CD4-positive, alpha-beta T cell treated with Interleukin-1 beta for 1 hour (primary cell): ENCODE measurements around the gene NIBAN1.
A peak's percentile ranks its signal among the peaks of the same experiment; 100 is the strongest.
"Not testable (repeated sequence)": the region's sequence is repeated elsewhere in the genome, so short reads cannot be mapped to it uniquely, and the experiment has no call there.

Experiments used
- DNase-seq, 2 donors: peaks; one replicate each; pipeline ENCODE4 v3.0.0-alpha.2; 2020 to 2022

NIBAN1 gene

DNA sequence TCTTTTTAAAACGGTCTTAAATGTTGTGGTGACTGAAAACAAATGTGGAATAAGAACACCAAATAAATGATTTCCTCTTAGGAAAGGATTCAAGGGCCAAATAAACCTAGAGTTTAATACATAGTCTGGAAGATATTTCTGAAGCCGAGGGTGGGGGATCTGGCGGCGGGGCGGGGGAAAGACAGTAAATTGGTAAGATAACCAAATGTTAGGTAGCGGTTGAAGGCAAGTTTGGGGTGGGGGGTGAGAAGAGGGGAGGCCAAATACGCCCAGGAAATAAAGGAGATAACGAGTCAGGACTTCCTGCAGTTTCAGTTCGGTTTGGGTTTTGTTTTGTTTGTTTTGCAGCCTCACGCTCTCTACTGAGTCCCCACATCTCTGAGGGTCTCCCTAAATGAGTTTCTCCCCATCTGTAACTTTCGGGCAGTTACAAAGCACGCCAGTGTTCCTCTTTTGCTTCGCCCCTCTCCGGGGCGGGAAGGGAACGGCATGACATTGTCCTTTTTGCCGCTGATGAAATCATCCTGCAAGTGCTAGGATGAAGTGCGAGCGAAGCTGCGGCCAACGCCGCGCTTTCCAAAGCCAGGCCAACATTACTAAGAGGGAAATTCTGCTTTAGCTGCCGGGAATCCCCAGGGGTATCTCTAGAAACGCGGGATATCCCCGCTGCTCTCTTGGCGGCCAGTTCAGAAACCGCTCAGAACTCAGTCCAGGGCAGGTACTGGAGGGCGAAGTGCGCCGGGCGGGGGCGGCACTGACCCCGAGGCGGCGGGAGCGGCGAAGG, 844 bp downstream of the NIBAN1 start:
- DNase-seq = peak; percentile 67 to 73

DNA sequence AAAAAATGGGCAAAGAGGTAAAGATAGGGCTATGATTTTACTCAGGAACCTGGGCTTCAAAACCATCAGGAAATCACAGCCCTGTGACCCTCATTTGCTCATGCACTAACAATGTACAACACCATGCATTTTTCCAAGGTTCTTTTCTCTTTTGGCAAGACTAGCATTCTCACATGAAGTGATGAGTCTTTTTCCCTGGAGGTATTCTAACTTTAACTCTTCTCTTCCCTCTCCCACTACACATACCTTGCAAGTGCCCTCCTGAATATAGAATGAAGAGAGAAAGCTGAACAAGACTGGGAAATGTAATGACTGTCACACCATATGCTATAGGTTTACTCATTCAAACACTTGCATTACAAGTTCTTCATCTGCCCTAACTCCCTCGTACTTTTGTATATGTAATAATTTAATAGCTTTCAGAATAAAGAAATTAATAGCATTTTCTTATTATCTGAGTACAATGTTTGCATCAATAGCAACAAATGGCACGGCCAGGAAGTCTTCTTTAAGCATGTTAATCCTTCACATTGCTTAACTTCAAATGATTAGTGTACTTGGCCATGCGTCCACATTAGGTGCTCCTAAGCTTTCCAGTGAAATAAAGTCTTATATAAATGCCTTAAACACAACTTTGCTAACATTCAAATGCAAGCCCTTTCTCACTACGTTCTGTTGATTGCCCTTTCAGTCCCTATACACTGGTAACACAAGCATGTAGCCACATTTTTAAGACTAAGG, 1.8 kb downstream of the NIBAN1 start:
- no peak for DNase-seq

DNA sequence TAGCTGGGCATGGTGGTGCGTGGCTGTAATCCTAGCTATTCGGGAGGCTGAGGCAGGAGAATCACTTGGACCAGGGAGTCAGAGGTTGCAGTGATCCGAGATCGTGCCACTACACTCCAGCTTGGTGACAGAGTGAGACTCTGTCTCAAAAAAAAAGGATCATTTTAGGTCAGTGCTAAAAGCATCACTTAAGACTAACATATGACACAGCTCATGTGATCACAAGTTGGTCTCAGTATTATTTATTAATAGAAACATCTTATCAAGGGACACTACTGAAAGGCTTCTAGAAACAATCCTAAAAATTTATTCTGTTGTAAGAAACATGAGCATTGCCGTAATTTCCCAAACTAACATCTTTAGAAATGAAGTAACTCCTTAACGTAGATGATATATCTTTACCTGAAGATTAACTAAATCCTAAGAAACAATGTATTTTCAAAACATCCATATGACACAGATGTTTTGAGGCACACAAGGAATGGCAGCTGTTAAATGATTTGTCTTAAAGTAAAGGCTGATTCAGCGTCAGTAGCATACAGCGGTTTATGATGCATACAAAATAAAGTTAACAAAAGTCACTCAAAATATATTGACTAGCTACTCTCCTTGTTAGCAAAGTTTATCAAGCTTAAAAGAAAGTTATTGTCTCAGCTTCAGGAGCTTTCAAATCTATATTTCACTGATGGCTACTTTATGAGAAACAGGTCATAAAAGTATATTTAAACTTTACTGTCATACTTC, 2.6 kb downstream of the NIBAN1 start:
- DNase-seq = no peak

DNA sequence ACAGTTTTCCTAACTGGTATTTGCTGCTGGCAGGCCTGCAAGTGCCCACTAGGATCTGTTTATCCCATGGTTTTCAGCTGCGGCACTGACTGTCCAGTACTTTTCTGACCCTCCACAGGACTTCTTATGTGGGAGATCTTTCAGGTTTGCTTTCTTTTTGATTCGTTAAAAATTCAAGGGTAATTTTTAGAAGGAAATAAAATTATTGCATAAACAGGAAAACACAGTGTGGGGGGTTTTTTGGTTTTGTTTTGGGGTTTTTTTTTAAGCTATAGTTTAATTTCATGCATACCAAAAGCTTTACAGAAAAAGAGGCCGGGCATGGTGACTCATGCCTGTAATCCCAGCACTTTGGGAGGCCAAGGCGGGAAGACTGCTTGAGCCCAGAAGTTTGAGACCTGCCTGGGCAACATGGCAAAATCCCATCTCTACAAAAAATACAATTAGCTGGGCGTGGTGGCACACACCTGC, 3.6 kb downstream of the NIBAN1 start:
- peak in 1 of 2 donors; percentile 3 for DNase-seq

DNA sequence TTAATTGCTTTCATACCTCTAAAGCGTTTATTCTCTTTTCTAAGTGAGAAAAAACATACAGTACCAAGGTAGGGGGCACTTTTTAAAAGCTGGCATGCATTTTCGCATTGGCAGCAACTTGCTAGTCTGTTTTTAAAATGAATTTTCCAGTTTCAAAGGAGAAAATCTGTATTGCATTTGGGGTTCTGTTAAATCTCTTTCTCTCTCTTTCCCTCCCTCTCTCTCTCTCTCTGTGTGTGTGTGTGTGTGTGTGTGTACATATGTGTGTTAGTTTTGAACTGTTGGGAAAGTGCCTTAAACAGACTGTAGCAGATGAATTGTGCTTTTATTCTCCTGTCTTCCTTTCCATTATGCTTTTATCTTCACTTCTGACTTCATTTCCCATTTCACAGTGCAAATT, 7.3 kb downstream of the NIBAN1 start:
- DNase-seq = no peak

DNA sequence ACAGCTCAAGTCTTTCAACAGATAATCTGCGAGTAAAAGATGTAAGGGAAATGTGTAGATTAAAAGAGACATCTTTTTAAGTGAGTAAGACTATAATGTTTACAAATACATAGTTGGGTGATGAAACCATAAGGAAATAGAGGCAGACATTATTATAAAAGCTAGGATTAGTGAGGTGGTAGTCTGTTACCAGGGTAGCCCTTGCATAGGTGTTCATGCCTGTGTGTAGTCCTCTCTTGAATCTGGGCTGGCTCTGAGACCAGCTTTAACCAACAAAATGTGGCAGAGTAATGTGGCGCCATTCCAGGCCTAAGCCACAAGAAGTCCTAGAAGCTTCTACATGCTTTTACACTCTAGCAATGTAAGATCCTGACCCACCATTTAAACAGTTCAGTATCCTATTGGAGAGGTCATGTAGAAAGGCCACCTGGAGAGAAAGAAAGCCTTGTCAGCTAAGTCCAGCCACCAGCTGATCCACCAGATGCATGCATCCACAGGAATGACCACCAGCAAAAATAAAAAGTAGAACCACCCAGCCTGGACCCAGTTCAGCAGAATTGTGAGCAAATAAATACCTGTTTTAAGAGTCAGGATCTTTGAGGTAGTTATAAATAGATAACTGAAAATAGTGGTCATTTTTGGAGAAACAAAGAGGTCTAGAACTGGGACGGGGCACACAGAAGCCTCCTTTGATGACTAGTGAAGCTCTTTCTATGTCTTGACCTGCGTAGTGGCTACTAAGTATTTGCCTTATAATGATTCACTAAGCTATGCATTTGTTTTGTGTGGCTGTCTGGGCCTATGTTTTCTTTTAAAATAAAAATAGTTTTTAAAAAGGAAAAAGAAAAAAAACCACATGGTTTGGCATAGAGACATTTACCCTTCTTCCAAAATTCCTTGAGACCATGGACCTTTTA, 8.1 kb downstream of the NIBAN1 start:
- DNase-seq = no peak

DNA sequence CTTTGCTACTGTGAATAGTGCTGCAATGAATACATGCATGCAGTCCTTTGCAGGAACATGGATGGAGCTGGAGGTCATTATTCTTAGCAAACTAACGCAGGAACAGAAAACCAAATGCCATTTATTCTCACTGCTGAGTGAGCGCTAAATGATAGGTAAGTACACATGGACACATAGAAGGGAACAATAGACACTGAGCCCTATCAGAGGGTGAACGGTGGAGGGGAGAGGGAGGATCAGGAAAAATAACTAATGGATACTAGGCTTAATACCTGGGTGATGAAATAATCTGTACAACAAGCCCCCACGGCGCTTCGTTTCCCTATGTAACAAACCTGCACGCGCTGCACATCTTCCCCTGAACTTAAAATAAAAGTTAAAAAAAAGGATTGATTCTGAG, 8.9 kb downstream of the NIBAN1 start:
- DNase-seq = no peak

DNA sequence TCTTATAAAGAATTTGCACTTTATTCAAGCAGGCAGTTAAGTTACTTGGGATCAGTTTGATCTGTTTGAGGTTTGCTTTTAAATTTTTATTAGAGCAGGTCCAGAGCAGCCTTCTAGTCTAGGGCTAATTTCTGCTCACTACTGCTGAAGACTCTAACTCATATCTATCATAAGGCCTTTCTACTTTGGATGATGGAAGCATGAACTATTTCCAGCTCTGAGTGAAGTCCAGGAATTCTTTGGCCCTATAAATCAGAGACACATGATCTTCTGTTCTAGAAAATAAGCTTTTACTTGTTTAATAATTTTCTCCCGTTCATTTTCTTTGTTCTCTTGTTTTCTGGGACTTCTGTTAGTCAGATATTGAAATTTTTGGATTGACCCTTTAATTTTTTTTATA, 14.7 kb downstream of the NIBAN1 start:
- DNase-seq = no peak

DNA sequence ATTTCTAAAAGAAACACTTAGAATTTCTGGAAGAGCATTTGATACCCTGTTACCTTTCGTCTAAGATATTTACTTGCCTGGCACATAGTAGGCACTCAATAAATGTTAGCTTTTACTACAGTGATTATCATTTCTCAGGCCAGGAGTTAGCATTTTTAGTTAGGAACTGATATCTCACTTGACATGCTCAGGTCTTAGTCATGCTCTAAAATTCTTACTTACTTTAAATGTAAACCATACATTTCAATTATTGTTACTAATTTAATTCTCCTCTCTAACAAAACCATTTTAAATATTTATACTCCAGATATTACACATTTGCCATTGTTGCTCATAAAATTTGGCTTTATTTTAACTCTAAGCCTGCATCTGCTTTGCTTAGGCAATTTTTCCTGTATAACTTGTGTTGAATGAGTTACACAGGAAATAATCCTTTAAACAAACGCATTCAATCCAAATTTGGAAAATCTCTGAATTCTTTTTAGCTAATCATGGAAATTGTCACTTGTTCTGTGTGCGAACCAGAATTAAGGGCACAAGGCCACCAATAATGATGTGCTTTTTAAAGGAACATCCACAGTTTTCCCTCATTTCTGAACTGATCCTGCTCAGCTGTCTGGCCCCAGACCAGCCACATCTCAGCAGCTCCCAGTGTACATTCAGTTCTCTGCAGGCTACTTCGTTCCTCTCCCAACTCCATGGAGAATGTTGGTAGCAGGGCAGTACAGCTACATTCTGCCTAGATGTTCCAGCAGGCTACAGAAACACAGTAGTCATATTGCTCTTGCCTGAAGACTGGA, 15.6 kb downstream of the NIBAN1 start:
- no peak for DNase-seq

DNA sequence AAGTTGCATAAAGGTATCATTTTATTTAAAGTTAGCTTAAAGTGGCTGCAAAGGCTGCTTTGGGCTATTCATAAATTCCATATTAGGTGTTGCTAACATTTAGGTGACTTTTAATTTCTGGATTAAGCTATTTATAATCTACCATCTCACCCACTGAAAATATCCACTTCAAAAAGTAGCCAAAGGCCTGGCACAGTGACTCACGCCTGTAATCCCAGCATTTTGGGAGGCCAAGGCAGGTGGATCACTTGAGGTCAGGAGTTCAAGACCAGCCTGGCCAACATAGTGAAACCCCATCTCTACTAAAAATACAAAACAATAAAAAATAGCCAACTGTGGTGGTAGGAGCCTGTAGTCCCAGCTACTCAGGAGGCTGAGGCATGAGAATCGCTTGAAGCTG, 16.4 kb downstream of the NIBAN1 start:
- not testable (repeated sequence) for DNase-seq

DNA sequence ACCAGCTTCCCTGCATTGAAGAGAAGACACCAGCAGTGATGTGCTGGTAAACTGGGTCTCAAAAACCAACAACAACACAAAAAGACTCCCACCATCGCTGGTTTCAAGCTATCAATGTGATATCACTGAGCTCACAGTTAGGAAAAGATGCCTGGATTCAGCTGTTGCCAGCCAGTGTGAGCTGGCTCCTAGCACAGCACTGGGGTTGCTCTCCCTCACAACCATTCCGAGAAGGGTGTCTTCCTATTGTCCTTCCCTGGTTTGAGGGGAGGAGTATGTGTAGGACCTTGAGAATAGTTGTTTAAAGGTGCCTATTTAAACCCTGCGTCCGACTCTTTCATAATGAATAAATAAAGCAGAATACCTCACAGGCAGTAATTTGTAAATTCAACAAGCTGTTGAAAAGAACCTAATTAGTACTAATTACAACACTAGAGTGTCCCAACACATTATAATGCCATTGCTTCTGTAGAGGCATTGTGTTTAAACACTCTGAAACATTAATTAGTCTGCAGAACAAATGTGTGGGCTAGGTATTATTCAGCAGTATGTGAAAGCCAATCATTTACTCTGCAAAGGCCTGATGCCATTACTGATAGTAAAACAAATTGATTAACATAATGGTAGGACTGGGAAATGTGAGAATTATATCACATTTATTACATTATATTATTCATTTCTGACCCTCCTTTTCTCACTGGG, 17.2 kb downstream of the NIBAN1 start:
- DNase-seq = no peak

DNA sequence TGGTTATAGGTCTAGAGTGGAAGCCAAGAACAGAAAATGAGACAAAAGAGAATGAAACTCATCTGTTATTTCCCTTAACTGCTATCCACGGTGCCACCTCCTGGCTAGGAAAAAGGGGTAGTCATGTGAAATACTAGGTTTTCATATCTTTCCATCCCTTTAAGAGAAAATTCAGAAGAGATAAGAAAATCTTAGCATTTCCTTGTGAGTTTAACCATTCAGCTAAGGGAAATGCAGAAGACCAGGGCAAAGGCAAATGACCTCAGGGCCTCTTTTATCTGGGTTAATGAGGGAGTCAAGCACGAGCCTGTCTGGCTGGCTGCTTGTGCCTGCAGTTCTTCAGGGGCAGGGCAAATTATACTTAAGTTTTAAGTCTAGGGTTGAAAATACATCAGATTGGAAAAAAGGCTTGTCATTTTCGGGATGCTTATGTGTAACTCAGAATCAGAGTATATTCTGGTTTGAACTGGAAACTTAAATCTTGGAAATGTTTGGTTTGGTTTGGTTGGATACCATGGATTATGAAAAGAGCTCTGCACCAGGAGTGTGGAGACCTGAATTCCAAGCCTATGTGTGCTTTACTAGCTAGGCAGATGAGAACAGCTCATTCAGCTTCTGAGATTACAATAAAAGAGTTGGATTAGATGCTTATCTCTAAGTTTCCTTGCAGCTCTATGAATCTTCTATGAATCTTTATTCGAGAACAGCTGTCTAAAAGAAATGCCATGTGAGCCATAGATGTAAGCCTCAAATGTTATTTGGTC, 19.9 kb downstream of the NIBAN1 start:
- no peak for DNase-seq

DNA sequence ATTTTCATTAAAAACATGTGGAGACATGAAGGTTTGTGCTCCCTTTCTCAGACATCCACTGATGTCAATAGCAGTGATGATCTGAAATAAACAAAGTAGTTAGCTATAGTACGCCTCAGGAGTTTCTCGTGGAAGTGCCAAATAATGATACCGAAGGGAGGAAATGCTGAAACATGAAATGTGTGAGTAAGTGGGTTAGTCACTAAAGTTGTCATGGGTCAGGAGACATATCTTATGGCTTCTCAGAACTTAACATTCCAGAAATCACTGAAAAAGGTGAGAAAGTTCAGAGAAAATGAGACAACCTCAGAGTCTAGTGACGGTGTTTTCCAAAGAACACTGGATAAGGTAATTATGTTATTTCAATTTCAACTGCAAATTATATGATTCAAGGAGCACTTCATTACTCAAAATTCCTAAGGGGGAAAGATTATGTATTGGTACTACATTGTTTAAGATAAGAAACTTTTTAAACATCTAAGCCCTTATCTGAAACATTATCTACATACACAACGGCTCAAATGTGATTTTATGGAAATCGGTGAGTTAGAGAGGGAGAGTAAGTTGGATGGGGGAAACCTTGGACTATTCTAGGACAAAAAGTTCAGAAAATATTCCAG, 20.6 kb downstream of the NIBAN1 start:
- no peak for DNase-seq

DNA sequence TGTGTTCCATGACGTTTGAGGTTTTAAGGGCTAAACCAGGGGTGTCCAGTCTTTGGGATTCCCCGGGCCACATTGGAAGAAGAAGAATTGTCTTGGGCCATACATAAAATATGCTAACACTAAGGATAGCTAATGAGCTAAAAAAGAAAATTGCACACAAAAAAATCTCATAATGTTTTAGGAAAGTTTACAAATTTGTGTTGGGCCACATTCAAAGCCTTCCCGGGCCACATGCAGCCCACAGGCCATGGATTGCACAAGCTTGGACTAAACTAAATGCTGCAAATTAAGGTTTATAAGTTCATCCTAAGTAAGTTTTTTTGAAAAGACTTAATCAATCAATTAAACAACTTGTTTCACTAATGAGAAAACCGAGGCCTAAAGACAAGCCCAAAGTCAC, 21.9 kb downstream of the NIBAN1 start:
- no peak for DNase-seq

DNA sequence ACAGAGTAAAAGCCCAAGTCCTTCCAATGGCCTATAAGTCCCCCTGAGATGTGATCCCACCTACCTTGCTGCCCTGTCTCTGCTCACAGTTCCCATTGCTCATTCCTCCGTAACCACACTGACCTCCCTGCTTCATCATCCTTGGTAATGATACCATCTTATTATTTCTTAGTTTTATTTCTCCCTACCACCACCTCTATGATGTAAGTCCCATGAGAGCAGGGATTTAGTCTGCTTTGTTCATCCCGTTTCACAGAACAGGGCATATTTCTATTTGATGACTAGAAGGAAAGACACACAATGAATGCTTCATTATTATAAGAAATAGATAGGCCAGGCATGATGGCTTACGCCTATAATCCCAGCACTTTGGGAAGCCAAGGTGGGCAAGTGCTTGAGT, 22.5 kb downstream of the NIBAN1 start:
- DNase-seq = no peak

DNA sequence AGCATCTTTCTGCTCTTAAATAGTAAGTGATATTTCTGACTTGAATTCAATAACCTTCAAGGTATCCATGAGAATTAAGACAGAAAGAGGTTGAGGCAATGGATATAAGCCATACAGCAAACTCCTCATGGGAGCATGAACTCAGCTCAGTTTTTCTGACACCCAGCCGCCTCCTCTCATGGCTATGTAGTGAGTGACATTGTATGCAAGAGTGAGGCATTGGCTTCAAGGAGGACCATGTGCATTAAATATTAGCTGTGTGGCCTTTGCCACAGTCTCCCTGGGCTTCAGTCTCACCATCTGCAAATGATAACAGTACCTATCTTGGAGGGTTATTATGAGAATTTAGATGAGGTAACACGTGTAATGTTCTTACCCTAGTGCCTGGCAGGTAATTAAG, 23.4 kb downstream of the NIBAN1 start:
- no peak for DNase-seq

DNA sequence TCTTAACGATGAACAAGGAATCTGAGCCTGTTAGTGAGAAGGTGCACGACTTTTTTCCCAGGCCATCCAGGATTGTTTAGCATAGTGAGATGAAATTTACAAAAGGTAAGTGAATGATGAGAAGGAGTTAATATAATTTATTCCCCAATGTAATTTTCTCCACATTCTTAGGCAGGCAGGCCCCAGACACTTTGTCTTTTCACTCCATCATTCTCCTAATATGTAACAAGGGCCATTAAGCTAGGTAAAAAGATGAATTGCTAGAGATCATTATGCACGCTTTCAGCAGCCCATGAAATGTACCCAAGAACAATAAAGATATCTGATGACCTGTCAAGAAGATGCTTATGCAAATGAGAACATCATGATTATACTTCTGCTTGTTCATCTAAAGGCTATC, 24.1 kb downstream of the NIBAN1 start:
- no peak for DNase-seq

DNA sequence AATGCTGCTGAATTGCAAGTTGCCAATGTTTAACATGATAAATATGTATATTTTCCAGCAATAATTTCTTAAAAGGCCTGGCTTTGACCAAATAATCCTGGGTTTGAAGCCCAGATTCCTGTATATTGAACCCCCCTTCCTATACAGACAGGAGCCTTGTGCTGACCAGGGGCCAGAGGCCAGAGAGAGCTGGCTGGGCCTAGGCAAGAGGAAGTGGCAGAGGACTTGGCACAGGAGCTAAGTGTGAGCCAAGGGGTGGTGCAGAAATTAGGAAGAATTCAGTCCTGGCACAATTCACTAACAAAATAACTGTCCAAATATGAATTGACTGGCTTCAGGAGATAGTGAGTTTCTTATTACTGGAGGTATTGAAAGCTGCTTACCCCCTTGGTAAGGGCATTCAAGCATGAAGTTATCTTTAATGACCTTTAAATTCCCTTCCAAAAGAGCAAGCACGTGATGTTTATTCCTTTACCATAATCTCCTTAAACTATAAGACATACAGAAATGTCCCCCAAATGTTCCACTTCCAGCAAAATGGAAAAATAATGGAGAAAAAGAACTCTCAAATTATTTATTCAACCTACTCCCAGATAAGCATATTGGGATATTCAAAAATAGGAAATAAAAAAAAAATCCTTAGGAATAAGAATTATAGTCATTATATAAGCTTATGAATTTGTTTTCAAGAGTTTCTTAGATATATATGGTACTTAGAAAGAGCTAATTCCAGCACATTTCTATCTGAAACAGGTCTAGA, 26.6 kb downstream of the NIBAN1 start:
- DNase-seq = no peak
